ENCODE measurements around the gene DAGLB. TPM values are rescaled to one million over a fixed set of nuclear protein-coding genes. Genes with fewer than 3 reads are reported as not detected.

DAGLB gene
- total RNA-seq, 1 experiment from 2014 or later = 33.6 TPM

DNA sequence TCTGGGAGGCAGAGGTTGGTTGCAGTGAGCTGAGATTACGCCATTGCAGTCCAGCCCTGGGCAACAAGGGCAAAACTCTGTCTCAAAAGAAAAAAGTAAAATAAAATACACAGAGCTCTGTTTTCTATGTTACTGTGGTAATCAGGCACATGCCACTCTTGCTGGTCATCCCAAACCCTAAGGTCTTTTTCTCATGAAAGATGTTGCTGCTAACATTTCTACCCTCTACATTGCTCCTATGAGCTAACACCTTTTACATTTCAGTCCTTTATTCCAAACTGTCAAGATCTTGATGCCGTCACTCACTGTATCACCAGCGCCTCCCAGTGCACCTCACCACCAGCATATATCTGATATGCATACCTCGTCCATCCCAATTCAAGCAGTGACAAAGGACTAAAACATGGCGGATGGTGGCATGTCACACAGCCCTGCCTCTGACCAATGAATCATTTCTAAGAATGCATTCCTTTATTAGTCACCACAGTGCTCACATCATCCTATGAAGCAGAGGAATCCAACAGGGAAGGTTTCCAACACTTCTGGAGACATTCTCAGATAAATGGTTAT, 4.3 kb downstream of the DAGLB start (continued):
- TF ChIP-seq, protein P1, sequence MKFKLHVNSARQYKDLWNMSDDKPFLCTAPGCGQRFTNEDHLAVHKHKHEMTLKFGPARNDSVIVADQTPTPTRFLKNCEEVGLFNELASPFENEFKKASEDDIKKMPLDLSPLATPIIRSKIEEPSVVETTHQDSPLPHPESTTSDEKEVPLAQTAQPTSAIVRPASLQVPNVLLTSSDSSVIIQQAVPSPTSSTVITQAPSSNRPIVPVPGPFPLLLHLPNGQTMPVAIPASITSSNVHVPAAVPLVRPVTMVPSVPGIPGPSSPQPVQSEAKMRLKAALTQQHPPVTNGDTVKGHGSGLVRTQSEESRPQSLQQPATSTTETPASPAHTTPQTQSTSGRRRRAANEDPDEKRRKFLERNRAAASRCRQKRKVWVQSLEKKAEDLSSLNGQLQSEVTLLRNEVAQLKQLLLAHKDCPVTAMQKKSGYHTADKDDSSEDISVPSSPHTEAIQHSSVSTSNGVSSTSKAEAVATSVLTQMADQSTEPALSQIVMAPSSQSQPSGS (CRISPR knock-in tag; IDR thresholded peaks at IDR 0.05; ENCODE audit: borderline replicate concordance, low read depth) = no peak
- TF ChIP-seq TCF7 (CRISPR knock-in tag; IDR thresholded peaks at IDR 0.05; ENCODE audit: low read depth) = no peak
- TF ChIP-seq SOX15 (CRISPR knock-in tag; IDR thresholded peaks at IDR 0.05) = no peak
- TF ChIP-seq NFATC4 (CRISPR knock-in tag; IDR thresholded peaks at IDR 0.05) = no peak

DNA sequence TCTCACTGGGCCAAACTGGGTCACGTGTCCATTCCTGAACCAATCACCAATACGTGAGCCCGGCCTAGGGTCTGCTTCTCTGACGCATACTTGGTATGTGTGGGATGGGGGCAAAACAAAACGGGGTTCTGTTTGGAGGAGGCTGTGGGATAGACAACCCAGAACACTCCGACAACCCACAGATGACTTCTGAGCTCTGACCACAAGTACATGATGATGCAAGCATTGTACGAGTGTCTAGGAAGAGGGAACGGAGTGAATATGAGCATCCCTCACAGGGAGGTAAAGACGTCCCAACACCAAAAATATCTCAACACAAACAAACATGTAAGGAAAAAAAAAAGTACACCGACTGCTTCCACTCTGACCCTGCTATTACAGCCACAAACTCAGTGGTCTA, 5.6 kb downstream of the DAGLB start:
- peak overlapping the region; percentile 32 for H3K27ac Mint-ChIP-seq
- DNase-seq (ENCODE audit: low spot score) = no peak
- no peaks in the 10 kb centered on the region for H3K27me3 Mint-ChIP-seq (ENCODE audit: low read depth)
- TF ChIP-seq ESRRA (CRISPR knock-in tag; IDR thresholded peaks at IDR 0.05; ENCODE audit: borderline replicate concordance) = no peak
- ChIA-PET CTCF (no interaction called here), POLR2A (interaction anchor here (0.6 kb wide), 1 partner anchor 43 kb away, joined by 4 read pairs; no protein-coding TSS in a partner anchor)
- peaks cover 54% of the 10 kb centered on the region for H3K36me3 Mint-ChIP-seq
- H3K4me1 Mint-ChIP-seq = peaks cover 23% of the 10 kb centered on the region
- no peak for ATAC-seq
- no peak overlapping the region for H3K4me3 Mint-ChIP-seq
- no peaks in the 10 kb centered on the region for H3K9me3 Mint-ChIP-seq

DNA sequence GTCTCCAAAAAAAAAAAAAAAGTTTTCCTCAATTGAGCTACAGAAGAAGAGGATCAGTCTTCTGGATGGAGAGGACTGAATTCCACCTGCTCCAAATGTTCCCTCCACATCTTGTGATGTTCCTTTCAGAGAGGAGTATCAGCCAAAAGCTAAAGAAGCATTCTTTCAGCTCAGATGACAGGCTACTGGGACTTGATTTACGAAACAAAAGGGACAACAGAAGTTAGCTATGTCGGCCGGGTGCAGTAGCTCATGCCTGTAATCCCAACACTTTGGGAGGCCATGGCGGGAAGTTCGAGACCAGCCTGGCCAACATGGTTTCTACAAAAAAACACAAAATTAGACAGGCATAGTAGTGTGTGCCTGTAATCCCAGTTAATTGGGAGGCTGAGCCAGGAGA, 7.4 kb downstream of the DAGLB start:
- Mint-ChIP-seq H3K4me3 (no peak overlapping the region), H3K9me3 (no peaks in the 10 kb centered on the region), H3K36me3 (peaks cover 50% of the 10 kb centered on the region), H3K4me1 (peaks cover 22% of the 10 kb centered on the region), H3K27me3 (ENCODE audit: low read depth) (no peaks in the 10 kb centered on the region), H3K27ac (peak overlapping the region; percentile 16)
- ATAC-seq = peak; percentile 18
- no peak for DNase-seq (ENCODE audit: low spot score)
- TF ChIP-seq, protein P2, sequence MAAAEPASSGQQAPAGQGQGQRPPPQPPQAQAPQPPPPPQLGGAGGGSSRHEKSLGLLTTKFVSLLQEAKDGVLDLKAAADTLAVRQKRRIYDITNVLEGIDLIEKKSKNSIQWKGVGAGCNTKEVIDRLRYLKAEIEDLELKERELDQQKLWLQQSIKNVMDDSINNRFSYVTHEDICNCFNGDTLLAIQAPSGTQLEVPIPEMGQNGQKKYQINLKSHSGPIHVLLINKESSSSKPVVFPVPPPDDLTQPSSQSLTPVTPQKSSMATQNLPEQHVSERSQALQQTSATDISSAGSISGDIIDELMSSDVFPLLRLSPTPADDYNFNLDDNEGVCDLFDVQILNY (CRISPR knock-in tag; IDR thresholded peaks at IDR 0.05) = no peak
- TF ChIP-seq, protein P3, sequence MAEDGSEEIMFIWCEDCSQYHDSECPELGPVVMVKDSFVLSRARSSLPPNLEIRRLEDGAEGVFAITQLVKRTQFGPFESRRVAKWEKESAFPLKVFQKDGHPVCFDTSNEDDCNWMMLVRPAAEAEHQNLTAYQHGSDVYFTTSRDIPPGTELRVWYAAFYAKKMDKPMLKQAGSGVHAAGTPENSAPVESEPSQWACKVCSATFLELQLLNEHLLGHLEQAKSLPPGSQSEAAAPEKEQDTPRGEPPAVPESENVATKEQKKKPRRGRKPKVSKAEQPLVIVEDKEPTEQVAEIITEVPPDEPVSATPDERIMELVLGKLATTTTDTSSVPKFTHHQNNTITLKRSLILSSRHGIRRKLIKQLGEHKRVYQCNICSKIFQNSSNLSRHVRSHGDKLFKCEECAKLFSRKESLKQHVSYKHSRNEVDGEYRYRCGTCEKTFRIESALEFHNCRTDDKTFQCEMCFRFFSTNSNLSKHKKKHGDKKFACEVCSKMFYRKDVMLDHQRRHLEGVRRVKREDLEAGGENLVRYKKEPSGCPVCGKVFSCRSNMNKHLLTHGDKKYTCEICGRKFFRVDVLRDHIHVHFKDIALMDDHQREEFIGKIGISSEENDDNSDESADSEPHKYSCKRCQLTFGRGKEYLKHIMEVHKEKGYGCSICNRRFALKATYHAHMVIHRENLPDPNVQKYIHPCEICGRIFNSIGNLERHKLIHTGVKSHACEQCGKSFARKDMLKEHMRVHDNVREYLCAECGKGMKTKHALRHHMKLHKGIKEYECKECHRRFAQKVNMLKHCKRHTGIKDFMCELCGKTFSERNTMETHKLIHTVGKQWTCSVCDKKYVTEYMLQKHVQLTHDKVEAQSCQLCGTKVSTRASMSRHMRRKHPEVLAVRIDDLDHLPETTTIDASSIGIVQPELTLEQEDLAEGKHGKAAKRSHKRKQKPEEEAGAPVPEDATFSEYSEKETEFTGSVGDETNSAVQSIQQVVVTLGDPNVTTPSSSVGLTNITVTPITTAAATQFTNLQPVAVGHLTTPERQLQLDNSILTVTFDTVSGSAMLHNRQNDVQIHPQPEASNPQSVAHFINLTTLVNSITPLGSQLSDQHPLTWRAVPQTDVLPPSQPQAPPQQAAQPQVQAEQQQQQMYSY (CRISPR knock-in tag; IDR thresholded peaks at IDR 0.05) = 0 out of 2 replicates have a peak, but pooled peaks have one; percentile 17
- ChIA-PET CTCF (interaction anchor here (0.6 to 1.3 kb wide), 3 partner anchors 24 to 90 kb away, joined by 3 to 4 read pairs (median 4); no protein-coding TSS in a partner anchor), POLR2A (no interaction called here)

DNA sequence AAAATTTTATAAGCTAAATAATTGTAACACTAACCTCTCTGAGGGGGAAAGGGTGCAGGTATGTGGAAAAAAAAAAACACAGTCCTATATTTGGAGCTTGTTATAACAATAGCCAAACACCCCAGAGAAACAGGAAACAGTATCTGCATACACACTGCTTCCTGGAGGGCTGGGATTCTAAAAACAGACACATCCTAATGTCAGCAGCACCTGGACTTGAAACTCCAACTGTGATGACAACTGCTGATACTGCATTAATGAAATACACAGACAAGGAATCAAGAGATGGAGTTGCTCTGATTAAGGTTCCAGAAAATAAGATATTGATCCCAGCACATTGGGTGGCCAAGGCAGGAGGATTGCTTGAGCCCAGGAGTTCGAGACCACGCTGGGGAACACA, 9.3 kb downstream of the DAGLB start:
- Mint-ChIP-seq H3K4me1 (peaks cover 22% of the 10 kb centered on the region), H3K9me3 (no peaks in the 10 kb centered on the region), H3K27me3 (ENCODE audit: low read depth) (no peaks in the 10 kb centered on the region), H3K27ac (no peak overlapping the region), H3K36me3 (peaks cover 39% of the 10 kb centered on the region), H3K4me3 (no peak overlapping the region)
- ATAC-seq (no peak), DNase-seq (ENCODE audit: low spot score) (no peak)
- ChIA-PET CTCF (no interaction called here), POLR2A (no interaction called here)
- TF ChIP-seq ZNF416 (CRISPR knock-in tag; IDR thresholded peaks at IDR 0.05) (no peak), CBFB (CRISPR knock-in tag; IDR thresholded peaks at IDR 0.05; ENCODE audit: low read depth) (no peak), GTF2I (CRISPR knock-in tag; conservative IDR thresholded peaks at IDR 0.05) (no peak), TCF7 (CRISPR knock-in tag; IDR thresholded peaks at IDR 0.05; ENCODE audit: low read depth) (no peak), KAT7 (CRISPR knock-in tag; IDR thresholded peaks at IDR 0.05; ENCODE audit: borderline replicate concordance) (no peak)
- TF ChIP-seq, protein P4, sequence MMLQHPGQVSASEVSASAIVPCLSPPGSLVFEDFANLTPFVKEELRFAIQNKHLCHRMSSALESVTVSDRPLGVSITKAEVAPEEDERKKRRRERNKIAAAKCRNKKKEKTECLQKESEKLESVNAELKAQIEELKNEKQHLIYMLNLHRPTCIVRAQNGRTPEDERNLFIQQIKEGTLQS (CRISPR knock-in tag; conservative IDR thresholded peaks at IDR 0.05) = no peak
- TF ChIP-seq, protein P5, sequence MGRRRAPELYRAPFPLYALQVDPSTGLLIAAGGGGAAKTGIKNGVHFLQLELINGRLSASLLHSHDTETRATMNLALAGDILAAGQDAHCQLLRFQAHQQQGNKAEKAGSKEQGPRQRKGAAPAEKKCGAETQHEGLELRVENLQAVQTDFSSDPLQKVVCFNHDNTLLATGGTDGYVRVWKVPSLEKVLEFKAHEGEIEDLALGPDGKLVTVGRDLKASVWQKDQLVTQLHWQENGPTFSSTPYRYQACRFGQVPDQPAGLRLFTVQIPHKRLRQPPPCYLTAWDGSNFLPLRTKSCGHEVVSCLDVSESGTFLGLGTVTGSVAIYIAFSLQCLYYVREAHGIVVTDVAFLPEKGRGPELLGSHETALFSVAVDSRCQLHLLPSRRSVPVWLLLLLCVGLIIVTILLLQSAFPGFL (CRISPR knock-in tag; IDR thresholded peaks at IDR 0.05; ENCODE audit: borderline replicate concordance) = no peak
- TF ChIP-seq, protein P6, sequence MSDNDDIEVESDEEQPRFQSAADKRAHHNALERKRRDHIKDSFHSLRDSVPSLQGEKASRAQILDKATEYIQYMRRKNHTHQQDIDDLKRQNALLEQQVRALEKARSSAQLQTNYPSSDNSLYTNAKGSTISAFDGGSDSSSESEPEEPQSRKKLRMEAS (CRISPR knock-in tag; IDR thresholded peaks at IDR 0.05) = no peak
- TF ChIP-seq, protein P7, sequence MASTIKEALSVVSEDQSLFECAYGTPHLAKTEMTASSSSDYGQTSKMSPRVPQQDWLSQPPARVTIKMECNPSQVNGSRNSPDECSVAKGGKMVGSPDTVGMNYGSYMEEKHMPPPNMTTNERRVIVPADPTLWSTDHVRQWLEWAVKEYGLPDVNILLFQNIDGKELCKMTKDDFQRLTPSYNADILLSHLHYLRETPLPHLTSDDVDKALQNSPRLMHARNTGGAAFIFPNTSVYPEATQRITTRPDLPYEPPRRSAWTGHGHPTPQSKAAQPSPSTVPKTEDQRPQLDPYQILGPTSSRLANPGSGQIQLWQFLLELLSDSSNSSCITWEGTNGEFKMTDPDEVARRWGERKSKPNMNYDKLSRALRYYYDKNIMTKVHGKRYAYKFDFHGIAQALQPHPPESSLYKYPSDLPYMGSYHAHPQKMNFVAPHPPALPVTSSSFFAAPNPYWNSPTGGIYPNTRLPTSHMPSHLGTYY (CRISPR knock-in tag; IDR thresholded peaks at IDR 0.05) = no peak
- TF ChIP-seq, protein P8, sequence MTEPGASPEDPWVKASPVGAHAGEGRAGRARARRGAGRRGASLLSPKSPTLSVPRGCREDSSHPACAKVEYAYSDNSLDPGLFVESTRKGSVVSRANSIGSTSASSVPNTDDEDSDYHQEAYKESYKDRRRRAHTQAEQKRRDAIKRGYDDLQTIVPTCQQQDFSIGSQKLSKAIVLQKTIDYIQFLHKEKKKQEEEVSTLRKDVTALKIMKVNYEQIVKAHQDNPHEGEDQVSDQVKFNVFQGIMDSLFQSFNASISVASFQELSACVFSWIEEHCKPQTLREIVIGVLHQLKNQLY (CRISPR knock-in tag; IDR thresholded peaks at IDR 0.05) = no peak
